G401.6 (cell line): ENCODE measurements around the gene DDX52.

ENCODE experiments used
- FAIRE-seq: peaks from 2 replicates; lab custom pipeline; 2012; peaks lifted over from hg19 to GRCh38; lab: Jason Lieb, UNC

Gene DDX52

DNA sequence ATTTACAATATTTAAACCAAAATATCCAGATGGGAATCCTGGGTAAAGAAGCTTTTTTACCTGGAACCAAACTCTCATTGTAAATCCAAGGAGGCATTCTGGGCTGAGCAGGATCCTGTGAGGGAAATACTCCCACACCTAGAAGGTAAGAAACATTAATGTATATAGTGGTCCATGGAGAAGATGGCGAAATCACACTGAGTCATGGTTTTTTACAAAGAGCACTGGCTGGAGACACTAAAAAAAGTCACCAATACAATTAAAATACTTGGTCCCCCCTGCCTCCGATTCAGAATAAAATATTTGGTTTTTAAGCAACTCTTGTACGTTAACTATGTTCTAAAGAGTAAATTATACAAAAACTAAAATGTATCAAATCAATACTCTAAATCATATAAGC is 67.0 kb downstream of the DDX52 start:
- no peak for FAIRE-seq

DNA sequence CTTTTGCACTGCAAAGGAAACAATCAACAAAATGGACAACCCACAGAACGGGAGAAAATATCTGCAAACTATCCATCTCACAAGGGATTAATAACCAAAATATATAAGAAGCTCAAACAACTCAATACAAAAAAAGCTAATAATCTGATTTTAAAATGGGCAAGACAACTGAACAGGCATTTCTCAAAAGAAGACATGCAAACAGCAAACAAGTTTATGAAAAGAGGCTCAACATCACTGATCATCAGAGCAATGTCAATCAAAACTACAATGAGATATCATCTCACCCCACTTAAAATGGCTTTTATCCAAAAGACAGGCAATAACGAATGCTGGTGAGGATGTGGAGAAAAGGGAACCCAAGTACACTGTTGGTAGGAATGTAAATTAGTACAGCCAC is 68.8 kb downstream of the DDX52 start:
- FAIRE-seq, result no peak

DNA sequence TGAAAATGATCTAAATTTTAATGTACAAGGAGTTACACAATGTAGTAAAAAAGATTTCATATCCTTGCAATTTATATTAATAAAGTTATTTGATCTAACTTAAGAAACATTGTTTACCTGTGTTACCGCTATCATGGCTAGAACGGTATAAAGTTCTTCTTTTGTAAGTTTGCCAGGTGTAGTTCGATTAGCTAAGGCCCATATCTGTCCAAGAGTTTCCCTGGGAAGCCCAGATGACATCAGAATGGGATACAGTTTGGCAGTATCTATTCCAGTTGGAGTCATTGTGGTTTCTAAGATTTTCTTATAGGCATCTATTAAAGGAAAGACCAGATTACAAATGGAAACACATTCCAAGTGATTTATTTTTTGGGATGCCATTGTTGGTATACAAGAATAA is 71.6 kb downstream of the DDX52 start:
- FAIRE-seq, result no peak

DNA sequence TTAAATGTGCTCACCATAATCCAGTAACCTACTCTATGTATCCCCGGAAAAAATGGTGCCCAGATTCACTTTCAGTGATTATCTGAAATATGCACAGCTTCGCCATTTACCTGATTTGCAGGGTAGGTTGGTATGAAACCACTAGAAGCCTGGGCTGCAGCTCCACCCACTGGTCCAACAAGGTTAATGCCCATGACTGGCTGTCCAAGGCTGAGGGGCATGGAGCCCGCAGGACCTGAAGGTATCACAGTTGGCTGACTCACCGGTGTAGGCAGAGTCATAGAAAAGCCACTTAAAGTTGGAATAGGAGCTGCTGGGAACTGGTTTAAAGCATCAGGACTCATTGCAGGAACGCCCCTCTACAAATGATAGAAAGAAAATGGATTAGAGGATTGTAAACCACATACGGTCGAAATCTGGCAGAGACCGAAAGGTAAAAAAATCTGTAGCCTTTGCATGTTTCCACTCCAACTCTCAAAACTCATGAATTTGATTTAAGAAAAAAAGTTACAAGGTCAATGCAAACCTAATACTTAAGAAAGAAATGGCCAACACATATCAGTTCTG is 72.6 kb downstream of the DDX52 start:
- no peak for FAIRE-seq

DNA sequence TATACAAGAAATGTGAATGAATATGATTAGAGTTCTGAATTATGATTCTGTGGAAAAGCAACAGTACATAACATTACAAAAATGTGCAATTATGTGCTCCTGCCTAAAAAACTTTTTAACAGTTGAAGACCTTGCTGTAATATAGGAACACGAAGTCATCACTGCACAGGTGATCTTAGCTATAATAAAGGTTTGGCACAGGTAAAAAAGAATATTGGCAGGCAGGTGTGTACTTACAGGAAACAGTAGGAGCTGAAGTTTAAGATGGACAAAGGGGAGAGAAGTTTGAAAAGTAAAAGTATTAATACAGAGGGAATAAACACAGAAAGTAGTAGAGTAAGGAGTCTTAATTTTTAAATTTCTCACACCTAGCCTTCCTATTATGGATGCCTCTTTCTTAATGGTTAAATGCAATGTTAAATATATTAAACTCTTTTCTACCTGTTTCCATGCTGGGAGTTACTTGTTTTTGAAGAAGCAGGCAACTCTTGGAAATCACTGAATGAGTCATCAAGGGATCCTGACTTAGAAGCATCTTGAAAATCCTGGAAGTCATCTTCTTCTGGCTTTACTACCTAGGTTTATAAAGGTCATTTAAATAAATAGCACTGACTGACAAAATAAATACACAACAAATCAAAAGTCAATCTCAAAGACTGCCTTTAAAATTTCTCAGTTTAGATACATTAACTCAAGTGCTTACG is 74.7 kb downstream of the DDX52 start:
- FAIRE-seq, result no peak

DNA sequence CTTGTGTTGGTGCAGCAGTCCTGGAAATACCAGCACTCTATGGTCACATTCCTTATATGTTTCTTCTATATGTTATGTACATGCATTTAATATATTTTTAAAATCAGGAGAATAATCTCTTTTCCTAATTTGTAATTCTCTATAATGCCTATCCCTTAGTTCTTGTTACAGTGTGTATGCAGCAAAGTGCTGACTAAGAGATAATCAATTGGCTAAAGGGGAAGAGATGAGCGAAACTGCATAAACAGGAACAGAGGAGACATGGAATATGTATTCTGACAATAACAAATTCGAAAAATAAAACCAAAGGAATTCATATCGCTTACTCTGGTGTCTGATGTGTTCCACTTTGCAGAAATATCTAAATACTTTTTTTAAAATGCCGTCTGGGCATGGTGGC is 75.7 kb downstream of the DDX52 start:
- FAIRE-seq, result no peak

DNA sequence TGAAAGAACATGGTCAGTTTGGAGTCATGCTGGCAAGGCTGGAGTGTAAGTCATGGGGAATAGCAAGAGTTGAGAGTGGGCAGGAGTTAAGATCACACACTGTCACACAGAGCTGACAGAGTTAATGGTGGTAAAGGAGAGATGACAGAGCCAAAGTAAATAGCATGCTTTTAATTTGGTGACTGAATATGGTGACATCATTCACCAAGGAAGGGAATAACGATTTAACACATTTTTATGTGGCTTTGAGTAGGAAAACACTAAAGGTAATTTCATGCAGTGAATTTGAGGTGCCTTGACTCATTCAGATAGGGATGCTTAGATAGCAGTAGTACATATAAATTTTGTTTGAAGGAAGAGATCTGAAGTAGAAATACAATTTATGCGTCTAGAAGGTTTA is 76.1 kb downstream of the DDX52 start:
- no peak for FAIRE-seq

DNA sequence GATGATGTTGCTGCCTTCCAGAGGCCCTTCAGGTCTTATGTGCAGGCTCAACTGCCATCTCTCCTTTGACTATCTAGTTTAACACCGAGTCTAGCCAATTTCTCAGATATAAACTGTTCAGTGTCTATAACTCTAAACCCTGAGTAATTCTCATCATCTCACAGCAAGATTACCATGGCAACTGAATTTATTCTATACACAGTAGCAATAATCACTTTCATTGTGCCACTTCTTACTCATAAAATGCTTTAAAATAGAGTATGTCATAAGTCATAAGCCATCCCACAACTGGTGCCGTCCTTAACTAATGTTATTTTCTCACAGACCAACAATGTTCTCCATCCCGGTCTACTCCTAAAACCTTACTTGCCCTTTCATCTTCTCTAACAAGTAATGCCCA is 79.0 kb downstream of the DDX52 start:
- no peak for FAIRE-seq

DNA sequence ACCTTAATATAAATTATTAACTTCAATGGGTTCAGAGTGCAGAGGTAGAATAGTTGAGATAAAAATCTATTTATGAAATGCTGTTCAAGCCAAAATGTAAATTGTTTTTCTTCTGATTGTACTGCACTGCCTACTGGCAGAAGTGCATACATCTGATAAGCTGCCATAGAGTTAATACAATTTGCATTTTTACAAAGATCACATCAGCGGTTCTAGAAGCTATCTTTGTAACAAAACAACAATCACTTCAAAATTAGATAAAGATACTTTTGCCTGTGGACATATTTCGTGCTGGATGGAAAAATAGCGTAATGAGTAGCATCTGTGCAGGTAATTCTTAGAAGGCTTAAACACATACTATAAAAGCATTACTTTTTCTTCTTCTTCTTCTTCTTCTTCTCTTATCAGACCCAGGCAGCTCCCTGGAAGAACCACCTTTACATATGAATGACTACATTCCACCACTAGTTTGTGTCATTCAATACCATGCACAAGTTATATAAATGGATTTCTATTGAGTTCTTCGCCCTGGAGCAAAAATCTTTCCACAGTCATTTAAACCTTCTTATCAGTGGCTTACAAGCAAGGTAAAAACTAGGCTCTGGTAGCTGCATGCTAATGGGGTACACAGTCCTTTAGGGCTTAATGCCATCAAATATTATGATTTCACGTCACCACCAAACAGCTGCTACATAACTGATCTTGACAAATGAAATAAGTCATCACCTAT is 81.1 kb downstream of the DDX52 start:
- no peak for FAIRE-seq
